ENCODE results near the gene ACACB. TPM values are rescaled to one million over a fixed set of nuclear protein-coding genes. Genes with fewer than 3 reads are reported as not detected.

ACACB gene
- total and polyA plus RNA-seq, 8 donors = 12.5 to 21.3 (median 15.8) TPM

DNA sequence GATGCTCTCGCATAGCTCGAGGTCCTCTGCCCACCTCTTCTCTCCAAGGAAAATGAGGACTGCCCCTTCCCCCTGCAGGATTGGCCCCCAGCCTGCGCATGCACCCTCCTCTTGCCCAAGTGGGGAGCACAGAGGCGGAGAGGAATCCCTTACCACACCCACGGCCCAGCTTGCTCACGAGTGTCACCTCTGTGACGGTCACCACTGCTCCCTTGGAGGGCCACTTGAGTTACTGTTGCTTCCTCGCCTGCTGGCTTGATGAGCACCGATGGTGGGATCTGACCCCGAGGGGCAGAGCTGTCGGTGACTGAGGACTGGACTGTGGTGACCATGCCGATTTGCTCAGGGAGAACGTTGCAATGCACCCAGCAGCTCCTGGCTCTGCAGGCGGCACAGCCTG is 151.0 kb downstream of the ACACB start:
- no peak for ATAC-seq
- no peak overlapping the region for H3K27ac ChIP-seq
- TF ChIP-seq, protein P1, sequence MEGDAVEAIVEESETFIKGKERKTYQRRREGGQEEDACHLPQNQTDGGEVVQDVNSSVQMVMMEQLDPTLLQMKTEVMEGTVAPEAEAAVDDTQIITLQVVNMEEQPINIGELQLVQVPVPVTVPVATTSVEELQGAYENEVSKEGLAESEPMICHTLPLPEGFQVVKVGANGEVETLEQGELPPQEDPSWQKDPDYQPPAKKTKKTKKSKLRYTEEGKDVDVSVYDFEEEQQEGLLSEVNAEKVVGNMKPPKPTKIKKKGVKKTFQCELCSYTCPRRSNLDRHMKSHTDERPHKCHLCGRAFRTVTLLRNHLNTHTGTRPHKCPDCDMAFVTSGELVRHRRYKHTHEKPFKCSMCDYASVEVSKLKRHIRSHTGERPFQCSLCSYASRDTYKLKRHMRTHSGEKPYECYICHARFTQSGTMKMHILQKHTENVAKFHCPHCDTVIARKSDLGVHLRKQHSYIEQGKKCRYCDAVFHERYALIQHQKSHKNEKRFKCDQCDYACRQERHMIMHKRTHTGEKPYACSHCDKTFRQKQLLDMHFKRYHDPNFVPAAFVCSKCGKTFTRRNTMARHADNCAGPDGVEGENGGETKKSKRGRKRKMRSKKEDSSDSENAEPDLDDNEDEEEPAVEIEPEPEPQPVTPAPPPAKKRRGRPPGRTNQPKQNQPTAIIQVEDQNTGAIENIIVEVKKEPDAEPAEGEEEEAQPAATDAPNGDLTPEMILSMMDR (IDR thresholded peaks at IDR 0.05) = no peak
- H3K9me3 ChIP-seq = no peaks in the 10 kb centered on the region
- intact Hi-C loops (cut with DNase I) = loop anchor here in 1 of 2 donors (5.0 kb wide), 1 partner anchor 120 kb away; no protein-coding TSS in a partner anchor
- H3K4me3 ChIP-seq = no peak overlapping the region
- H3K27me3 ChIP-seq = no peaks in the 10 kb centered on the region
- no peaks in the 10 kb centered on the region for H3K4me1 ChIP-seq
- H3K36me3 ChIP-seq = peaks cover 0 to 30% of the 10 kb centered on the region in 2 donors
- DNase-seq = no peak

DNA sequence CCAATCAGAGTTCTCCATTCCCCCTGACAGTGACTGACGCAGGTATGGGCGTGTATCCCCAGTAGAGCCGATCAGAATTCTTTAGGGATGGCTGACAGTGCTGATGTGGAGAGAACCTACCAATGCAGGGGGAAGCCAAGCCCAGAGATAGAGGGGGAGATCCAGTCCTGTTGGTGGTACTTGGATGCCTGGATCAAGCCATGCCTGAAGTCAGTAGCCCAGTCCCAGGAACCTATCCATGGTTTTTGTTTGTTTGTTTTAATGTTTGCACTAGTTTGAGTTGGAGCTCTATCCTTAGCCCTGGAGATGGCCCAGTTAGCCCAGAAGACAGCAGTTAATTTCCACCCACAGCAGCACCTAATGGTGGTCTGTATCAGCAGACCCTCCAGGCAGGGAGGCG is 152.5 kb downstream of the ACACB start:
- Histone ChIP-seq H3K4me3 (no peak overlapping the region), H3K27ac (no peak overlapping the region), H3K4me1 (no peaks in the 10 kb centered on the region), H3K9me3 (no peaks in the 10 kb centered on the region), H3K36me3 (peaks cover 0 to 27% of the 10 kb centered on the region in 2 donors), H3K27me3 (peaks cover 0 to 11% of the 10 kb centered on the region in 2 donors)
- TF ChIP-seq, protein P1 (IDR thresholded peaks at IDR 0.05) = no peak
- intact Hi-C loops (cut with DNase I) = loop anchor here in 1 of 2 donors (5.0 kb wide), 1 partner anchor 118 kb away; no protein-coding TSS in a partner anchor
- ATAC-seq (no peak), DNase-seq (no peak)

DNA sequence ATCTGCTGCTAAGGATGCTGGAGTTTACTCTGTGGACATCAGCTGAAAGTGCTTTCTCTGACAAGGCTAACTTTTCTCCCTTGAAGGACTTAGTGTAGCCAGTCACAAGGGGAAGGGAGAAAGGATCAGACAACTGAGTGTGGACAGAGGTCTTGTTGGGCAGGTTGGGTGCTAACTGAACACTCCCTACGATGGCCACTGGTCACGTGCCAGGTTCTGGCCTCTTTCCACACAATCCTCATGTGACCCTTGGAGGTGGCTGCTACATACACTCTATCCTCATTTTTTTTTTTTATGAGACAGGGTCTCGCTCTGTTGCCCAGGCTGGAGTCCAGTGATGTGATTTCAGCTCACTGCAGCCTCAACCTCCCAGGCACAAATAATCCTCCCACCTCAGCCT is 153.0 kb downstream of the ACACB start:
- Histone ChIP-seq H3K27ac (no peak overlapping the region), H3K36me3 (peaks cover 0 to 27% of the 10 kb centered on the region in 2 donors), H3K9me3 (no peaks in the 10 kb centered on the region), H3K4me1 (no peaks in the 10 kb centered on the region), H3K27me3 (peaks cover 0 to 11% of the 10 kb centered on the region in 2 donors), H3K4me3 (no peak overlapping the region)
- intact Hi-C loops (cut with DNase I) = loop anchor here in 1 of 2 donors (5.0 kb wide), 1 partner anchor 118 kb away; no protein-coding TSS in a partner anchor
- DNase-seq (no peak), ATAC-seq (no peak)
- TF ChIP-seq, protein P1 (IDR thresholded peaks at IDR 0.05) = no peak

DNA sequence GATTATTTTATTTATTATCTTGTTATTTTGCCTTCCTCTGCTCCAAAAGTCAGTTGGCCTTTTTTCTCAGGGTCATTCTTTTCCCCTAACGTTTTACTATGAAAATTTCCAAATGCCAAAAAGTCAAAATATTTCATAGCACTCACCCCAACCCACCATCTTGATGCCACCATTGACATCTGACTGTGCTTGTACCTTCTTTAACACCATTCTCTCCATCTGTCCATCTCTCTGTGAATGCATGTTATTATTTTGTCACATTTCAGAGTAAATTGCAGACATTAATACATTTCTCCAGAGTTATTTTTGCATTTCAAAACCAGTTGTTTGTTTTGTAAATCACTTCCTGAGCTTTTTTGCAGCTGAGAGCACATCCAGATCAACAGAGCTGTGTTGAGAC is 154.1 kb downstream of the ACACB start:
- Histone ChIP-seq H3K4me3 (no peak overlapping the region), H3K27me3 (peaks cover 0 to 11% of the 10 kb centered on the region in 2 donors), H3K4me1 (no peaks in the 10 kb centered on the region), H3K27ac (no peak overlapping the region), H3K9me3 (no peaks in the 10 kb centered on the region), H3K36me3 (peaks cover 0 to 19% of the 10 kb centered on the region in 2 donors)
- ATAC-seq = no peak
- DNase-seq = no peak
- intact Hi-C loops (cut with DNase I) = no loop called here
- TF ChIP-seq, protein P1 (IDR thresholded peaks at IDR 0.05) = no peak

DNA sequence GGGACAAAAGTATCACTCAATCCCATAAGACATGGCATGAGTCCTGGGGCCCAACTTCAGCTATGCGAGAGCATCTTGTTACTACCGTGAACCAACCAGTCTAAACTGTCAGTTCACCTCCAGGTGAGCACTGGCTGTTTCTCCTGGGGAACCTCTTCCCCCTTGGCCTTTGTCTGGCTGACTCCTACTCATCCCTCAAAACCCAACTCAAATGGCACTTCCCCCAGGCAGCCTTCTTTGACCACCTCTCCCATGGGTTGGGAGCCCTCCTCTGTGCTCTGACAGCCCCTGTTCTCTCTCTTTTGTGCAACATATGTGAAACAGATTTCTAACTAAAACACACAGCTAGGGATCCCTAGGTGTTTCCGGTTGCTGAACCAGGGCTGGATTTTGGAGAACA is 155.0 kb downstream of the ACACB start:
- DNase-seq = no peak
- no peak for ATAC-seq
- Histone ChIP-seq H3K27me3 (peaks cover 0 to 11% of the 10 kb centered on the region in 2 donors), H3K9me3 (no peaks in the 10 kb centered on the region), H3K36me3 (peaks cover 0 to 10% of the 10 kb centered on the region in 2 donors), H3K4me3 (no peak overlapping the region), H3K4me1 (no peaks in the 10 kb centered on the region), H3K27ac (no peak overlapping the region)
- TF ChIP-seq, protein P1 (IDR thresholded peaks at IDR 0.05) = no peak
- intact Hi-C loops (cut with DNase I) = no loop called here
